Measurements from ENCODE around the gene UBR2. TPM values are rescaled to one million over a fixed set of nuclear protein-coding genes. Genes with fewer than 3 reads are reported as not detected.
"Not testable (repeated sequence)": the region's sequence is repeated elsewhere in the genome, so short reads cannot be mapped to it uniquely, and the experiment has no call there.

Gene UBR2
- total RNA-seq, 1 donor from 2014 or later = 21.6 TPM

DNA sequence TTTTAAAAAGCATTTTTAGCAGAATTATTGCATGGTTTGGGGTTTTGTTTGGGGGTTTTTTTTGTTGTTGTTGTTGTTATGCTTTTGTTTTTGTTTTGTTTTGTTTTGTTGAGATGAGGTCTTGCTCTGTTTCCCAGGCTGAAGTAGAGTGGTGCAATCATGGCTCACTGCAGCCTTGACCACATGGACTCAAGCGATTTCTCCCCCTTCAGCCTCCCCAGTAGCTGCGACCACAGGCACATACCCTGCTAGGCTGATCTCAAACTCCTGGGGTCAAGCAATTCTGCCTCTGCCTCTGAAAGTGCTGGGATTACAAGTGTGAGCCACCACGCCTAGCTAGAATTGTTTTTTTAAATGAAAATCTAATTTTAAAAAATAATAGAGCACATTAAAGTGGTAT is 35.7 kb downstream of the UBR2 start:
- no peak overlapping the region for H3K27ac Mint-ChIP-seq (ENCODE audit: unreplicated experiment)
- no peak overlapping the region for H3K4me3 Mint-ChIP-seq (ENCODE audit: unreplicated experiment)
- H3K4me1 Mint-ChIP-seq (ENCODE audit: unreplicated experiment) = no peaks in the 10 kb centered on the region
- no peaks in the 10 kb centered on the region for H3K9me3 Mint-ChIP-seq (ENCODE audit: unreplicated experiment)
- TF ChIP-seq, protein P1, sequence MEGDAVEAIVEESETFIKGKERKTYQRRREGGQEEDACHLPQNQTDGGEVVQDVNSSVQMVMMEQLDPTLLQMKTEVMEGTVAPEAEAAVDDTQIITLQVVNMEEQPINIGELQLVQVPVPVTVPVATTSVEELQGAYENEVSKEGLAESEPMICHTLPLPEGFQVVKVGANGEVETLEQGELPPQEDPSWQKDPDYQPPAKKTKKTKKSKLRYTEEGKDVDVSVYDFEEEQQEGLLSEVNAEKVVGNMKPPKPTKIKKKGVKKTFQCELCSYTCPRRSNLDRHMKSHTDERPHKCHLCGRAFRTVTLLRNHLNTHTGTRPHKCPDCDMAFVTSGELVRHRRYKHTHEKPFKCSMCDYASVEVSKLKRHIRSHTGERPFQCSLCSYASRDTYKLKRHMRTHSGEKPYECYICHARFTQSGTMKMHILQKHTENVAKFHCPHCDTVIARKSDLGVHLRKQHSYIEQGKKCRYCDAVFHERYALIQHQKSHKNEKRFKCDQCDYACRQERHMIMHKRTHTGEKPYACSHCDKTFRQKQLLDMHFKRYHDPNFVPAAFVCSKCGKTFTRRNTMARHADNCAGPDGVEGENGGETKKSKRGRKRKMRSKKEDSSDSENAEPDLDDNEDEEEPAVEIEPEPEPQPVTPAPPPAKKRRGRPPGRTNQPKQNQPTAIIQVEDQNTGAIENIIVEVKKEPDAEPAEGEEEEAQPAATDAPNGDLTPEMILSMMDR (IDR thresholded peaks at IDR 0.05; ENCODE audit: unreplicated experiment) = no peak
- DNase-seq (ENCODE audit: low spot score) = no peak
- no peaks in the 10 kb centered on the region for H3K27me3 Mint-ChIP-seq (ENCODE audit: unreplicated experiment)
- no peaks in the 10 kb centered on the region for H3K36me3 Mint-ChIP-seq (ENCODE audit: low read depth, unreplicated experiment)

DNA sequence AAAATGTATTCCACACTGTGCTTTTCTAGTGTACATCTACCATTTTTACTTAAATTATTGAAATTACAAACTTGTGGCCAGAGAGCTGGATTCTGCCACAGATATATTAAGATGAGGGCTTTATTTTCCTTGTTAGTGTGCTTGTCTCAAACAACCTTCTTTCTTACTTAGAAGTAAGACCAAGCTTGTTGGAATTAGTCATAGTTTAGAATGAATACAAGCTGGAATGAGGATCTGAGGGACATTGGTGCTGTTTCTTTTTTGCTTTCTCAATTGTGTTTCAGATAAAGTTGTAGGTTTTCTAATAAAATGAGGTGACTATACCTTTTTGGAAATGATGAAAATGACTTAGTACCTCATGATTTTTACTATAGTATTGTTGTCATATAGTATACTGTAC is 40.3 kb downstream of the UBR2 start:
- Mint-ChIP-seq H3K9me3 (ENCODE audit: unreplicated experiment) (no peaks in the 10 kb centered on the region), H3K27ac (ENCODE audit: unreplicated experiment) (no peak overlapping the region), H3K4me3 (ENCODE audit: unreplicated experiment) (no peak overlapping the region), H3K27me3 (ENCODE audit: unreplicated experiment) (no peaks in the 10 kb centered on the region), H3K36me3 (ENCODE audit: low read depth, unreplicated experiment) (peaks cover 2% of the 10 kb centered on the region), H3K4me1 (ENCODE audit: unreplicated experiment) (no peaks in the 10 kb centered on the region)
- no peak for DNase-seq (ENCODE audit: low spot score)
- TF ChIP-seq, protein P1 (IDR thresholded peaks at IDR 0.05; ENCODE audit: unreplicated experiment) = no peak

DNA sequence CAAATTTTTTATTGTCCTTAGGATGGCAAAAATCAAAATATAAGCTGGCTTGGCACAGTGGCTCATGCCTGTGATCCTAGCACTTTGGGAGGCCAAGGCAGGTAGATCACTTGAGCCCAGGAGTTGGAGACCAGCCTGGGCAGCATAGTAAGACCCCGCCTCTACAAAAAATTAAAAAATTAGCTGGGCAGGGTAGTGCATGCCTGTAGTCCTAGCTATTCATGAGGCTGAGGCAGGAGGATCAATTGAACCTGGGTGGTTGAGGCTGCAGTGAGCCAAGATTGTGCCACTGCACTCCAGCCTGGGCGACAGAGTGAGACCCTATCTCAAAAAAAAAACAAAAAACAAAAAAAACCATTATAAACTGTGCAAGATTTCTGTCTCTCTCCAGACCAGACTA is 40.9 kb downstream of the UBR2 start:
- DNase-seq (ENCODE audit: low spot score); H3K36me3 Mint-ChIP-seq (ENCODE audit: low read depth, unreplicated experiment); H3K27ac Mint-ChIP-seq (ENCODE audit: unreplicated experiment); H3K4me3 Mint-ChIP-seq (ENCODE audit: unreplicated experiment); H3K27me3 Mint-ChIP-seq (ENCODE audit: unreplicated experiment); H3K9me3 Mint-ChIP-seq (ENCODE audit: unreplicated experiment); H3K4me1 Mint-ChIP-seq (ENCODE audit: unreplicated experiment): not testable (repeated sequence)

DNA sequence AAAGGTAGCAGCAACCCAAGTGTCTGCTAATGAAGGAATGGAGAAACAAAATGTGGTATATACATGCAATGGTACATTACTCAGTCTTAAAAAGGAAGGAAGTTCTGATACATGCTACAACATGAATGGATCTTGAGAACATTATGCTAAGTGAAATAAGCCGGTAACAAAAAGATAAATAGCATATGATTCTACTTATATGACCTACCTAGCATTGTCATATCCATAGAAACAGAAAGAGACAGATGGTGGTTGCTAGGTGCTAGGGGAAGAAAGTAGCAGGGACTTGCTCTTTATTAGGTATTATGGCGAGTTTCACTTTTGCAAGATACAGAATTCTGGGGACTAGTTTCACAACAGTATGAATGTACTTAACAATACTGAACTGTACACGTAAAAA is 46.6 kb downstream of the UBR2 start:
- TF ChIP-seq, protein P1 (IDR thresholded peaks at IDR 0.05; ENCODE audit: unreplicated experiment) = no peak
- no peaks in the 10 kb centered on the region for H3K9me3 Mint-ChIP-seq (ENCODE audit: unreplicated experiment)
- H3K27me3 Mint-ChIP-seq (ENCODE audit: unreplicated experiment) = no peaks in the 10 kb centered on the region
- no peak for DNase-seq (ENCODE audit: low spot score)
- H3K4me1 Mint-ChIP-seq (ENCODE audit: unreplicated experiment) = no peaks in the 10 kb centered on the region
- H3K36me3 Mint-ChIP-seq (ENCODE audit: low read depth, unreplicated experiment) = peaks cover 4% of the 10 kb centered on the region
- H3K27ac Mint-ChIP-seq (ENCODE audit: unreplicated experiment) = no peak overlapping the region
- no peak overlapping the region for H3K4me3 Mint-ChIP-seq (ENCODE audit: unreplicated experiment)

DNA sequence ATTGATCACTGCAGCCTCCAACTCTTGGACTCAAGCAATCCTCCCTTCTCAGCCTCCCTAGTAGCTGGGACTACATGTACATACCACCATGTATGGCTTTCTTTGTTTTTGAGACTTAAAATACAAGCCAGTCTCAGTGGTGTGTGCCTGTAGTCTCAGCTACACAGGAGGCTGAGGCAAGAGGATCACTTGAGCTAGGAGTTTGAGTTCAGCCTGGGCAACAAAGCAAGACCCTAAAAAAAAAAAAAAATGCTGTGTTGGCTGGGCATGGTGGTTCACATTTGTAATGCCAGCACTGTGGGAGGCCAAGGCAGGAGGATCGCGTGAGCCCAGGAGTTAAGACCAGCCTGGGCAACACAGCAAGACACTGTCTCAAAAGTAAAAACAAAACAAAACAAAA is 51.7 kb downstream of the UBR2 start:
- H3K27me3 Mint-ChIP-seq (ENCODE audit: unreplicated experiment) = no peaks in the 10 kb centered on the region
- TF ChIP-seq, protein P1 (IDR thresholded peaks at IDR 0.05; ENCODE audit: unreplicated experiment) = no peak
- no peaks in the 10 kb centered on the region for H3K36me3 Mint-ChIP-seq (ENCODE audit: low read depth, unreplicated experiment)
- H3K9me3 Mint-ChIP-seq (ENCODE audit: unreplicated experiment) = no peaks in the 10 kb centered on the region
- no peak overlapping the region for H3K4me3 Mint-ChIP-seq (ENCODE audit: unreplicated experiment)
- H3K4me1 Mint-ChIP-seq (ENCODE audit: unreplicated experiment) = no peaks in the 10 kb centered on the region
- H3K27ac Mint-ChIP-seq (ENCODE audit: unreplicated experiment) = no peak overlapping the region
- no peak for DNase-seq (ENCODE audit: low spot score)

DNA sequence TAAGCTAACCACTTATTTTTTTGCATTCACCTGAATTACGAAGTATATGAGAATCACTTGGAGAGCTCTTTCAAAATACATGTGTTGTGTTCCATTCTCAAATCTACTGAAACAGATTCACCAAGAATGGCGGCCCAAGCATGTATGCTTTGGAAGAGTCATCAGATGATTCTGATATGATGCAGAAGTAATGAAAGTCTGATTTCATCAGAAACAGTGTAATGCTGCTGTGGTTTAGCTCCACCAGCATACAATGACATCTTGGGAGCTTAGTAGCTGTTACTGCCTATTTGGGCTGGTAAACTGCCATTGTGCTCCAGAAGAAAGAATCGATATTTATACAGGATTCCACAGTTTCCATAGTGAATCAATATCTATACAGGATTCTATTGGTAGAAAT is 52.9 kb downstream of the UBR2 start:
- Mint-ChIP-seq H3K9me3 (ENCODE audit: unreplicated experiment) (no peaks in the 10 kb centered on the region), H3K27me3 (ENCODE audit: unreplicated experiment) (no peaks in the 10 kb centered on the region), H3K27ac (ENCODE audit: unreplicated experiment) (no peak overlapping the region), H3K4me3 (ENCODE audit: unreplicated experiment) (no peak overlapping the region), H3K4me1 (ENCODE audit: unreplicated experiment) (no peaks in the 10 kb centered on the region), H3K36me3 (ENCODE audit: low read depth, unreplicated experiment) (peaks cover 5% of the 10 kb centered on the region)
- no peak for DNase-seq (ENCODE audit: low spot score)
- TF ChIP-seq, protein P1 (IDR thresholded peaks at IDR 0.05; ENCODE audit: unreplicated experiment) = no peak

Data from endothelial cell (in vitro differentiated cells).